IMR-90 (cell line): Measurements from ENCODE around the gene SEL1L3.

Source experiments
- CEBPB ChIP-seq: IDR thresholded peaks from 2 replicates; pipeline ENCODE4 v1.6.1; 2012; ENCODE audit warnings: low read depth, low read length, improper control_type of control experiment
- CHD1 ChIP-seq: IDR thresholded peaks from 2 replicates; pipeline ENCODE4 v1.6.1; 2012; ENCODE audit warnings: low read depth, low read length, improper control_type of control experiment
- CTCF ChIP-seq: conservative IDR thresholded peaks from 2 replicates; pipeline ENCODE4 v1.5.1; 2012; ENCODE audit warnings: mild to moderate bottlenecking, low read depth, low read length, improper control_type of control experiment

GRCh38 chr4:25811841-25812240 lies 50.9 kb downstream of the SEL1L3 start:
- no peak for TF ChIP-seq CHD1
- no peak for TF ChIP-seq CEBPB
- no peak for TF ChIP-seq CTCF
